H54 (cell line): Measurements from ENCODE around the gene NEK2.
"Not testable (repeated sequence)": the region's sequence is repeated elsewhere in the genome, so short reads cannot be mapped to it uniquely, and the experiment has no call there.

Experiments used
- DNase-seq: peaks from one replicate; pipeline ENCODE4 v3.0.0; 2011; ENCODE audit warnings: low spot score, mixed read lengths; ENCODE audit not compliant: insufficient read length
- FAIRE-seq: peaks from 3 replicates; lab custom pipeline; 2011; peaks lifted over from hg19 to GRCh38; lab: Jason Lieb, UNC
- POLR2A ChIP-seq: IDR thresholded peaks from 2 replicates; pipeline ENCODE4 v1.6.1; 2011; ENCODE audit warnings: low read depth, mild to moderate bottlenecking, low read length

The NEK2 gene

DNA sequence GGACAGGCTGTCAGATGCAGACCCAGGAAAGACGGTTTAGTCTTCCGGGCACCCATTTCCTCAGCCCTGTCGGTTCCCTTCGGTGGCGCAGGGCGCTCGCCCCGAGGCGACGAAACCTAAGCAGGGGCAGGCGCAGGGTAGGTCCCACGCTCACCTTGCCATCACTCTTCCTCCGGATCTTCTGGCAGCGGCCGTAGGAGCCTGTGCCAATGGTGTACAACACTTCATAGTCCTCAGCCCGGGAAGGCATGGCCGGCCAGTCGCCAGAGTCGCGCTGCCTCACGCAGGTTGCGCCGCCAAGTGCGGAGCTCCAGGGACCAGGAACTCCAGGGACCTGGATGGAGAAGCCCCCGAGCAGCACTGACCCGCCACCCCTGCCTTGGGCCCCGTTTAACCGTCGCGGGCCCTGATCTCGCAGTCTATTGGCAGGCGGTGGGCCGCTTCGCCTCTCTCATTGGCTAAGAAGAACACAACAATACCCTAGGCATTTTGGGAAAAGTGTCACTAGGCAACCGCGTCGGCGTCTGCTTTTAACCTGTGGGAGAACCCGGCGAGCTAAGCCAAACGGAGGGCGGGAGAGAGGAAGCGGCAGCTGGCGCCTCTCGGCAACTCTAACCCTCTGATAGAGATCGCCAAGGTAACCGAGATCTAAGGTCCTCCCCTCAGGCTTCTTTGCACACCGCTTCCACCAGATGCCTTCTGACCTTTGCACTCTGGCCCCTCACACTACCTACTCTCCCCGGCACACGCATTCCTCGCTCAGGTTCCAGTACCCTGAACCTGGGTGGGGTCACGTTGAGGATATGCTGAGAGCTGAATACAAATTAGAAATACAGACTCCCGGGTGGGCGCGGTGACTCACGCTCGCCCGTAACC is at the start of gene NEK2:
Gene NEK2, minus strand, starts transcription at position 392 of the 876 bp plus-strand sequence. Its CDS starts 142 bp downstream, at position 250.
- FAIRE-seq = peak; percentile 15
- DNase-seq = peak; percentile 90
- peak; percentile 73 for TF ChIP-seq POLR2A

DNA sequence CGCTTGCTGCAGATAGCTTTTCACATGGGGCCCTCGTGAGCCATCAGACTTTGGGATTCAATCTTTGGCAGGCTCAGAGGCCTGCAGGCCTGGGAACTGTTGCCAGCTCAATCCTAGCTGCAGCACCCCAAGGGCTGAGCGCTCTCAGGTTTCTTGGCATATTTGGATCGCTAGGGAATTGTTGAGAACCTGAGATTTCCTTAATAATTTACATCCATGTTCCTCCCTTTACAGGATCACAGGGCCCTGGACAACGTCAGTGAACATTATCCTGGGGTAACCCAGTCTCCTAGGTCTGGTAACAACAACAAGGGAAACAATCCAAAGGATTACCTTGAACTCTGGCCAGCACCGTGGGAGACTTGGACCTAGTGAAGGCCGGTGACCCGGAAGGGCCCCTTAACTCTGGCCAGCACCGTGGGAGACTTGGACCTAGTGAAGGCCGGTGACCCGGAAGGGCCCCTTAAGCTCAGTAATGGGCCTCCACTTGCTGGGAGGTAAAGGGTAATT is 49.3 kb upstream of the NEK2 start:
- DNase-seq (no peak), FAIRE-seq (no peak)
- TF ChIP-seq POLR2A = no peak

DNA sequence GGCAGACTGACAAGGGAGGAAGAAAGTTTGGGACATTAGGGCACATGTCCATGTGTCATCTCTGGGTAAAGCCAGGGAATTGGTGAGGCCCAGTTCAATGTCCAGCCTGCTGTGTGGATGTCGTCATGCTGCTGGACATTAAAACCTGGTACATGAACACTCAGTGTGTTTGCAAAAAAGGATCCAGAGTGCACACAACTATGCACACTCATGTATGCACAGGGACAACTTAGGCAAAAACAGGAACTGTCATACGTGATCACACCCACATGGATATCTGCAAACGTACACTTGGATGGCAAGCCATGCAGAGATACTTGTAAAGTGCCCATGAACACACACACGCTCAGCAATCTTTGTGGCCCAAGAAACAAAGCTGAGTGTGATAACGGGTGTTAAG is 47.9 kb upstream of the NEK2 start:
- DNase-seq (no peak), FAIRE-seq (no peak)
- no peak for TF ChIP-seq POLR2A

GRCh38 chr1:211722277-211723175 is 47.1 kb upstream of the NEK2 start:
- no peak for FAIRE-seq

GRCh38 chr1:211716555-211716954 is 41.1 kb upstream of the NEK2 start:
- not testable (repeated sequence) for FAIRE-seq, DNase-seq

More at GRCh38 chr1:211722277-211723175, 47.1 kb upstream of the NEK2 start:
- DNase-seq = no peak
- no peak for TF ChIP-seq POLR2A

GRCh38 chr1:211715971-211716370 is 40.5 kb upstream of the NEK2 start:
- DNase-seq (no peak), FAIRE-seq (no peak)
- no peak for TF ChIP-seq POLR2A

GRCh38 chr1:211714154-211714553 is 38.7 kb upstream of the NEK2 start:
- no peak for TF ChIP-seq POLR2A
- FAIRE-seq (no peak), DNase-seq (no peak)

GRCh38 chr1:211713231-211713630 is 37.8 kb upstream of the NEK2 start:
- no peak for TF ChIP-seq POLR2A
- DNase-seq = no peak

DNA sequence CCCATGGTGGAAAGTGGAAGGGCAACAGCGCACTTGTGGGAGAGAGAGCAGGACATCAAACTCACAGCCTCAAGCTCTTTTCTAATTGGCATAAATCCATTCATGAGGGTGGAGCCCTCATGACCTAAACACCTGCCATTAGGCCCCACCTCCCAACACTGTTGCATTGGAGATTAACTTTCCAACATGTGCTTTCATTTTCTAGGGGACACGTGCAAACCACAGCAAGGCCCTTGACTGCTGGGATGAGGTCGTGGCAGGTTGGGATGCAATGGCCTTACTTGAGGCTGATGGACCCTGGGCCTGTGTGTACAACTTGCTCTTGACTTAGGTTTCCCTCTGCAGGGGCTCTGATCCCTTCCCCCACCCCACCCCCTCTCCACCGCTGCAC is 35.9 kb upstream of the NEK2 start:
- no peak for TF ChIP-seq POLR2A
- FAIRE-seq = no peak
- no peak for DNase-seq

More at GRCh38 chr1:211713231-211713630, 37.8 kb upstream of the NEK2 start:
- no peak for FAIRE-seq

- no peak for FAIRE-seq
- DNase-seq = no peak
- TF ChIP-seq POLR2A = no peak
Measured at GRCh38 chr1:211710566-211711314, 35.3 kb upstream of the NEK2 start.

DNA sequence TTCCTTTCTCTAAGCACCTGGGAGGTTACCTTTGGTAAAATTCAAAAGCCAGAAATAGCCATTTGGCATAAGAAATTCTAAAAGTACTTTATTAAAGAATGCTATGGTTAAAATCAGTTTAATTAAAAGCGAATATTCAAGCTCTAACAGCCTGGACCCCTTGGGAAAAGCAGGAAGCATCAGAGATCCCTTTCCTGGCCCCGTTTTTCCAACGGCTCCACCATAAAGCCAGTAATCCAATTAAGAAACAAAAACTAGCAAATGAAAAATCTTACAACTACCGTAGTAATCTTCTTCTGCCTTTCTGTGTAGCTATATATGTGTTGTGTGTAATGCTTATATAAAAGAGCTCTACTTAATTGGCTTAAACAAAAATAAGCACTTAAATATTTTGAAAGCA is 33.5 kb upstream of the NEK2 start:
- FAIRE-seq (no peak), DNase-seq (no peak)
- TF ChIP-seq POLR2A = no peak

GRCh38 chr1:211708006-211708405 is 32.6 kb upstream of the NEK2 start:
- no peak for TF ChIP-seq POLR2A
- FAIRE-seq (no peak), DNase-seq (no peak)

DNA sequence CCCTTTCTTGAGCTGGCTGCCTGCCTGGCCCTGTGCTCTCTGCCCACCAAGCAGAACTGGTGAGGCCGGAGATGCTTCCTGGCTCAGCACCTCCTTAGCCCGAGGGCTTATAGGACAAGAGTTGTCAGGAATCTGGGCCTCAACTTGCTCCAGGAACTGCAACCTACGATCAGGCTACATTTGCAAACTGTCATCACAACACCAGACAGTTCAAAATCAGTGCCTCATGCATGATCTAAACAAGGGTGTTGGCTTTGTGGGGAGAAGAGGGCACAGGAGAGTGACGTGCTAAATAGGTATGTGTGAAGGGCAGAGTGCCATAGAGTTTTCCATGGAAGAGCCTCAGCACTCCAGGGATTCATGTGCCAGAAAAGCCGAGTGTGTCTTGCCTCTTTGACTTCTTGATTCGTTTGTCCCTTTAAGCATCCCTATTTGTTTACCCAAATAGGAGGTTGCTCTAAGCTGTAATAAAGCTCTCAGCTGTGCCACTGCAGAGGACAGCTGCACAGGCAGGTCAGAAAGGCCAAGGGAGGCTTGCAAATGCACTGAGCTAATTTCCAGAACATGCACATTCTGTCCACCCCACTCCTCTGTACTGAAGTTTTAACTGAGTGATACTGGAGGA is 30.2 kb upstream of the NEK2 start:
- FAIRE-seq (no peak), DNase-seq (peak; percentile 25)
- TF ChIP-seq POLR2A = no peak
